Activated T-cell treated with anti-CD3 and anti-CD28 coated beads, Interleukin-2, amount 50 U/mL, for 72 hours (primary cell): ENCODE measurements around the gene FXYD5. TPM values are rescaled to one million over a fixed set of nuclear protein-coding genes. Genes with fewer than 3 reads are reported as not detected.

Experiments
- ATAC-seq, 2 donors: fragments of 150-1000 bp; cut with Tn5 transposase; replicated peaks in 1 of 2; 2 replicates each; pipeline ENCODE4 v1.10.0; 2021; ENCODE audit warnings: moderate library complexity in 2 of 2, mild to moderate bottlenecking in 1 of 2
- DNase-seq, 2 donors: peaks; one replicate each; pipeline ENCODE4 v3.0.0; 2021 to 2022; ENCODE audit warnings: mixed read lengths in 1 of 2
- H3K27ac Mint-ChIP-seq: one replicate; pipeline ENCODE4 v1.8.0; 2022; ENCODE audit warnings: mild to moderate bottlenecking, moderate library complexity, mixed read lengths
- H3K27me3 Mint-ChIP-seq: one replicate; pipeline ENCODE4 v1.8.0; 2022; ENCODE audit warnings: low read depth, mixed read lengths
- H3K36me3 Mint-ChIP-seq, 2 donors: one replicate each; pipeline ENCODE4 v1.8.0; 2022; ENCODE audit warnings: mixed read lengths in 2 of 2, mild to moderate bottlenecking in 1 of 2; ENCODE audit not compliant: insufficient read depth in 2 of 2
- H3K4me1 Mint-ChIP-seq: one replicate; pipeline ENCODE4 v1.8.0; 2022; ENCODE audit warnings: low read depth, mixed read lengths
- H3K4me3 Mint-ChIP-seq, 2 donors: one replicate each; pipeline ENCODE4 v1.8.0; 2022; ENCODE audit warnings: mild to moderate bottlenecking in 2 of 2, mixed read lengths in 2 of 2, moderate library complexity in 2 of 2
- H3K9me3 Mint-ChIP-seq, 2 donors: one replicate each; pipeline ENCODE4 v1.8.0; 2022; ENCODE audit warnings: mixed read lengths in 2 of 2
- total RNA-seq, 2 donors: library from RNA; stranded (reverse); gene quantifications; one replicate each; pipeline ENCODE4 v1.2.3, GENCODE V29; 2022

Gene FXYD5
- total RNA-seq, 2 donors from 2014 or later = 331 to 342 TPM

DNA sequence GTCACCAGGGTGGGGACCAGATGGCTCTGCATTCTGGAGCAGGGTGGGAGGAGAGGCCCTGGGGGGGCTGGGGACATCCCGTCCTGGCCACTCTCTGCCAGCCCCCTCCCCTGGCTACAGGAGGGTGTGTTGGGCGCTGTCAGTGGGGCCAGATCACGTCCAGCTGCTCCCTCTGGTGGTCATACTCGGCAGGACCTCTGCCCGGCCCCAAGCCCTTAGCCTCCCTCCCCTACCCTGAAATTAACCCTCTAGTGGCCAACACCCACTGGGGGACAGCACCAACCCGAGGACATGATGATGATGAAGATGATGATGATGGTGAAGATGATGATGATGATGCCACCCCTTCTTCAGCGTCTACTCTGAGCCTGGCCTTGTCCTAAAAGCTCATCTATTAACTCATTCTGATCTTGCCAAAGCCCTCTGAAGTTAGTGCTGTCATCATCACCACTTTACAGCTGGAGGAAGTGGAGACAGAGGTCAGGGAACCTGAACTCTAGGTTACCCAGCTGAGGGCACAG lies 19.1 kb upstream of the FXYD5 start:
- Mint-ChIP-seq H3K36me3 (no peaks in the 10 kb centered on the region), H3K27ac (no peak overlapping the region), H3K4me1 (no peaks in the 10 kb centered on the region), H3K27me3 (no peaks in the 10 kb centered on the region), H3K9me3 (peaks cover 9% of the 10 kb centered on the region in 2 donors), H3K4me3 (no peak overlapping the region)
- peak; percentile 80 for DNase-seq
- peak; percentile 87 to 89 for ATAC-seq

DNA sequence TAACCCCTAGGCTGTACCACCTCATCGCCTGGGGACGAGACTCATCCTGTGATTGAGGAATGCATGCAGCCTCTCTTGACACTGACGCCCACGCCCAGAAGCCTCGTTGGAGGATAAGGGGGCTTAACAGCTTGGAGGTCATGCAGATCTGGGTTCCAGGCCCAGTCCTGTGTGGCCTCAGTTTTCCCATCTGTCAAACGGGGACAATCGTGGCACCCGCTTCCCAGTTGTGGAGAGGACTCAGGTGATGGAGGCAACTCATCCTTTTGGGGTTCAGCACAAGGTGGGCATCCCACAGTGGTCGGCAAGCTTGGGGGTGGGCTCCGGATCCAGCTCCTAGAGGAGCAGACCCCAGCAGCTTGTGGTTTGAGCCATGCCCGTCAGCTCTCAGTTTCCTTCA lies 18.3 kb upstream of the FXYD5 start:
- ATAC-seq (no peak), DNase-seq (no peak)
- no peaks in the 10 kb centered on the region for H3K27me3 Mint-ChIP-seq
- no peaks in the 10 kb centered on the region for H3K36me3 Mint-ChIP-seq
- H3K9me3 Mint-ChIP-seq = peaks cover 9% of the 10 kb centered on the region in 2 donors
- H3K4me3 Mint-ChIP-seq = no peak overlapping the region
- H3K4me1 Mint-ChIP-seq = peaks cover 6% of the 10 kb centered on the region
- H3K27ac Mint-ChIP-seq = no peak overlapping the region

DNA sequence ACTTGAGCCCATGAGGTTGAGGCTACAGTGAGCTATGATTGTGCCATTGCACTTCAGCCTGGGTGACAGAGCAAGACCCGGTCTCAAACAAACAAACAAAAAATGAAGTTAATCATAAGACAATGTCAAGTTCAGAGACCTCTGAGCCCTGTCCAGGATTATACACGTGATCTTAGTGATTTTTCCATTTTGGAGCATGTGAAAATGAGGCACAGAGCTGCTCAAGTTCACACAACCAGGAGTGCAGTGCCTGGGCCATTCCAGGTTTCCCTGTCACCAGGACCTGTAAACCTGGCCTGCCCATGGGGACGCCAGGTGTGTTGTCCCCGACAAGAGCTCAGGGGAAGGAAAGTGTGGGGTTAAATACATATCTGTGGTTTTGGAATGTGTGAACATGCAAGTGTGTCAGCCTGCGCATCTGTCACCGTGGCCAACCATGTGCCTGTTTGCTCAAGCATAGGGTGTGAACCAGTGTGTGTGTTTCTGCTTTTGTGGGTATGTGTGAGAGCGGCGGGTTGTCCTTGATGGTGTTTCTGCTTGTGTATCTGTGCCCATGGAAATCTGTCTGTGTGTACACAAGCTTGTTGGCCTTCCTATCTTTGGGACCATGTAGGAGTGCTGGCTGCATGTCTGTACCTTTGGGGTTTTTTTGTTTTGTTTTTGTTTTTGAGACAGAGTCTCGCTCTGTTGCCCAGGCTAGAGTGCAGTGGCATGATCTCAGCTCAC lies 17.4 kb upstream of the FXYD5 start:
- Mint-ChIP-seq H3K27me3 (peaks cover 8% of the 10 kb centered on the region), H3K27ac (no peak overlapping the region), H3K36me3 (no peaks in the 10 kb centered on the region), H3K4me3 (no peak overlapping the region), H3K9me3 (peaks cover 9% of the 10 kb centered on the region in 2 donors), H3K4me1 (peaks cover 15% of the 10 kb centered on the region)
- DNase-seq = no peak
- ATAC-seq = no peak

DNA sequence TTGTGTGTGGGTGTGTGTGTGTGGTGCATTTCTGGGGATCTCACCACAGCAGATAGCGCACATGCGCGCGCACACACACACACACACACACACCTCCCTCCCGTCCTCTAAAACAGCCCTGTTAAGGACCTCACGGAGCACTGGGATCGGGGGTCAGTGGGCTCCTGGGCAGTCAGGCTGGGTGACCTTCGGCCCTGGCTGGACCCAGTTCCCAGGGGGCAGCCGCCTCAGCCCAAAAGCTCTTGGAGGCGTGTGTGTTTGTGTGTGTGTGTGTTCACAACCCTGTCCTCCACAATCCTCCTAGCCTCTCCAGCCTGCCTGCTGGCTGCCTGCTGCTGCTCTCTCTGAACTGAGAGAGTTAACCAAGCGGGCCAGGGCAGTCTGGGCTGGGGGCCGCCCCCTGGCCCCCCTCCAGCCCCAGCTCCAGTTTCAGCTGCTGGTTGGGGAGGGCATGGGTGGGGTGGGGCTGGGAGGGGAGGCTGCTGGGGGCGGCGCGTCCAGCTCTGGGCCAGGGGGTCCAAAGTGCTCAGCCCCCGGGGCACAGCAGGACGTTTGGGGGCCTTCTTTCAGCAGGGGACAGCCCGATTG lies 16.1 kb upstream of the FXYD5 start, which contains the start of gene FXYD1:
TSS of gene FXYD1 (plus strand) at position 520 of the 588 bp plus-strand sequence. CDS start 1,256 bp downstream, outside the sequence.
- Mint-ChIP-seq H3K4me3 (no peak within 1 kb of the TSS), H3K36me3 (no peaks in the 10 kb centered on the region), H3K27me3 (peaks cover 11% of the 10 kb centered on the region), H3K4me1 (peaks cover 17% of the 10 kb centered on the region), H3K27ac (no peak within 1 kb of the TSS), H3K9me3 (no peaks in the 10 kb centered on the region)
- ATAC-seq (no peak), DNase-seq (no peak)

DNA sequence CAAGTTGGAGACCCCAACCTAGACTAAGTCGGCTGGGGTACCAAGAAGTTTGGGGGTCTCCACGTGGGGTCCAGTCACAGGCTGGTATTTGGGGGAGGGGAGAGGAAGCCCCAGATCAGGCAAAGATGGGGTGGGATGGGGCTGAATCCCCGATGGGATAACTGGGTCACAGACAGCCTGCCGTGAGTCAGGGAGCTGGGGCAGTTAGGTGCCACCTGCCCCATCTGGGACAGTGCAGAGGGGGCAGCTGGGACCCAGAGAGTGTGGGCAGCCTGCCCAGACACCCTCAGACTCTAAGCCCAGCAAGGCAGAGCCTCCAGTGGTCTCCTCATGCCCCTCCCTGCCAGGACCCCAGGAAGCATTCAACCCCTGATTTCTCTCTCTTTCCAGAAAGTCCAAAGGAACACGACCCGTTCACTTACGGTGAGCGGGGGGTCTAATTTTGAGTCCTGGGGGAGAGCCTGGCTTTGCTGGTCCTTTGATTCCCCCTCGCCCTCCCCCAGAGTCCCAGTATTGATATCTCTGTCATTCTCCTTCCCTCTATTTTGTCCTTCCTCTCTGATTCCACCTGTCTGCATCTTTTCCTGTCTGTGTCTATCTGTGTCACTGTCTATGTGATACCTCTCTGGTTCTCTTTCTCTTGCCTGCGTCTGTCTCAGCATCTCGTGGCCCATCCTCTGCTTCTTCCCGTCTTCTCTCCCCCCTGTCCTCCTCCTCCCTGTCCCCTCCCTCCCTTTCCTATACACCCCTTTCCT lies 14.2 kb upstream of the FXYD5 start:
- H3K4me3 Mint-ChIP-seq = peak overlapping the region; percentile 49 to 79
- no peaks in the 10 kb centered on the region for H3K36me3 Mint-ChIP-seq

DNA sequence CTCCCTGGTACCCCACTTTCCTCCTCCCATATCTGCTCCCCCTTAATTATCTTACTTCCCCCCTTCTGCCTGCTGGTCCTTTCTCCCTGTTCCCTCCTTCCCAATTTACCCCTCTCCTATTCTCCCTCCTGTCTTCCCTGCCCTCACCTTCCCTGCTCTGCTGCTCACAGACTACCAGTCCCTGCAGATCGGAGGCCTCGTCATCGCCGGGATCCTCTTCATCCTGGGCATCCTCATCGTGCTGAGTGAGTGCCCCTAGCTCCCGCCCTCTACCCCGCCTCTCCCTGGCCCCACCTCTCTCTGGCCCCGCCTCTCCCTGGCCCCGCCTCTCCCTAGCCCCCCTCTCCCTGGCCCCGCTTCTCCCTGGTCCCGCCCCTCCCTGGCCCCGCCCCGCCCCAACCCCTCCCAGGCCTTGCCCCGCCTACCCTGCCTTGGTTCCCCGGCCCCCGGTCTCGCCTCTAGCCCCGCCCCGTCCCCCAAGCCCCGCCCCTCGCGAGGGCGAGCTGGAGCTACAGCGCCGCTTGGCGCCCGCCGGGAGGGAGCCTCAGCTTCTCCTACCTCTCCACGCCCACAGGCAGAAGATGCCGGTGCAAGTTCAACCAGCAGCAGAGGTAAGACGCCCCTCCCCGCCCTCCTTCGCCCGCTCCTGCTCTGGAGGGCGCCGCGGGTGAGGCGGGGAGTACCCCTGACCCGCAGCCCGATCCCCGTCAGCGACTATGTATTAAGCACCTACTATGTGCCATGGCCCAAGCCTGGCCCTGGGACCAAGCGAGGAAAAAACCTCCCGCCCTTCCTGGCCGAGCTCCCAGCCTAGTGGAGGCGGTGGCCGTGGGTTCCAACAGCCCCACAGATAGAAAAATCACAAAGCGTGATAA lies 13.3 kb upstream of the FXYD5 start:
- peaks cover 27% of the 10 kb centered on the region for H3K4me1 Mint-ChIP-seq
- peak; percentile 96 to 97 for DNase-seq
- H3K36me3 Mint-ChIP-seq = no peaks in the 10 kb centered on the region
- no peaks in the 10 kb centered on the region for H3K9me3 Mint-ChIP-seq
- peak; percentile 86 to 89 for ATAC-seq
- H3K4me3 Mint-ChIP-seq = peak overlapping the region; percentile 87 to 90
- no peak overlapping the region for H3K27ac Mint-ChIP-seq
- peaks cover 18% of the 10 kb centered on the region for H3K27me3 Mint-ChIP-seq

More for the DNA sequence above, 14.2 kb upstream of the FXYD5 start:
- Mint-ChIP-seq H3K27ac (no peak overlapping the region), H3K4me1 (peaks cover 27% of the 10 kb centered on the region), H3K9me3 (no peaks in the 10 kb centered on the region), H3K27me3 (peaks cover 18% of the 10 kb centered on the region)
- no peak for ATAC-seq
- DNase-seq = no peak

DNA sequence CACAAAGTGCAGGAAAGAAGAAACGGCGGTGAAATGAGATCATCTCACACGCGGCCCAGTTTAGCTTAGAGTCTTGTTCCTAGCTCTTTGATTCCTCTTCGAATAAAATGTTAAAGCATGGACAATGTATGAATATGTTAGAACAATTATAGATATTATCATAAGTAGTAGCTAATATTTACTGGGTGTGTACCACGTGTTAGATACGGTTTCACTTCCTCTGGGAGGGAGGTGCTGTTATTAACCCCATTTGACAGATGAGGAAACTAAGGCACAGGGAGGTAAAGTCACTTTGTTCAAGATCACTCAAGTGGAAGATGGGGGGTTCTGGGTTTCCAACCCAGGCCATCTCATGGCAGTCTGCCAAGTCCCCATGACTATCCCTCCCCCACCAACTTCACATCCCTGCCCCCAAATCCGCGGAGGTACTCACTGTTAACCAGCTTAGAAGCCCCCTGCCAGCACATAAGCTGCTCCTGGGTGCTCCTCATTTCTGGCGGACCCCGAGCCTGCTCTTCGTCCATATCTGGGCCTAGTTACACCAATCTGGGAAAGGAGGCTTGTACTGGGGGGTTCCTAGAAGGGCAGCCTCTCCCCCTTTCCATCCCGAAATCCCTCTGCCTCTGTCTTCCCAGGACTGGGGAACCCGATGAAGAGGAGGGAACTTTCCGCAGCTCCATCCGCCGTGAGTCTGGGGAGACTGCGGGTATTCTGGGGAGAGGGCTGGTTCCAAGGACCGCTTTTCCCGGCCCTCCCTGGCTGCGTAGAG lies 12.5 kb upstream of the FXYD5 start:
- peak in 1 of 2 donors; percentile 1 for ATAC-seq
- Mint-ChIP-seq H3K4me1 (peaks cover 27% of the 10 kb centered on the region), H3K4me3 (peak overlapping the region; percentile 87 to 90), H3K9me3 (no peaks in the 10 kb centered on the region), H3K27ac (peak overlapping the region; percentile 30), H3K27me3 (peaks cover 18% of the 10 kb centered on the region), H3K36me3 (no peaks in the 10 kb centered on the region)
- peak in 1 of 2 donors; percentile 15 for DNase-seq

DNA sequence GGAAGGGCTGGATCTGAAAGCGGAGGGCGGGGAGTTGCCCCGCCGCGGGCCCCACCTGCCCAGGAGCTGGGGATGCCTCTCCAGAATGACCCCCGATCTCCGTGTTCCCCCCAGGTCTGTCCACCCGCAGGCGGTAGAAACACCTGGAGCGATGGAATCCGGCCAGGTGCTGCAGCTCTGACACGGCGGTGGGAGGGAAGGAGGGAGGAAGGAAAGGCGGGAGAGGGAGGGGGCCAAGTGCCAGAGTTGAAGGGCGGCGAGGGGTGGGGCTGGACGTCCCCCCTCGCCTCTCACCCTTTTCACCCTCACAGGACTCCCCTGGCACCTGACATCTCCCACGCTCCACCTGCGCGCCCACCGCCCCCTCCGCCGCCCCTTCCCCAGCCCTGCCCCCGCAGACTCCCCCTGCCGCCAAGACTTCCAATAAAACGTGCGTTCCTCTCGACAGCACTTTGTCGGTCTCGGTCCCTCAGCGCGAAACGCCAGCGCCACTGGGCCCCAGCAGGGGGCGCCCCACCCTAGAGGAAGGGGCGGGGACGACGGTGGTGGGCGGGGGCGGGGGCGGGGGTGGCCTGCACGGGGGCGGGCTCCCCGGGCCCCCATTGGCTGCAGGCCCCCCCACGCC lies 11.8 kb upstream of the FXYD5 start:
- Mint-ChIP-seq H3K36me3 (no peaks in the 10 kb centered on the region), H3K4me1 (peaks cover 27% of the 10 kb centered on the region), H3K27me3 (peaks cover 18% of the 10 kb centered on the region), H3K9me3 (no peaks in the 10 kb centered on the region), H3K27ac (no peak overlapping the region), H3K4me3 (peak overlapping the region; percentile 87 to 90)
- ATAC-seq (peak in 1 of 2 donors; percentile 14), DNase-seq (peak; percentile 70 to 83)

DNA sequence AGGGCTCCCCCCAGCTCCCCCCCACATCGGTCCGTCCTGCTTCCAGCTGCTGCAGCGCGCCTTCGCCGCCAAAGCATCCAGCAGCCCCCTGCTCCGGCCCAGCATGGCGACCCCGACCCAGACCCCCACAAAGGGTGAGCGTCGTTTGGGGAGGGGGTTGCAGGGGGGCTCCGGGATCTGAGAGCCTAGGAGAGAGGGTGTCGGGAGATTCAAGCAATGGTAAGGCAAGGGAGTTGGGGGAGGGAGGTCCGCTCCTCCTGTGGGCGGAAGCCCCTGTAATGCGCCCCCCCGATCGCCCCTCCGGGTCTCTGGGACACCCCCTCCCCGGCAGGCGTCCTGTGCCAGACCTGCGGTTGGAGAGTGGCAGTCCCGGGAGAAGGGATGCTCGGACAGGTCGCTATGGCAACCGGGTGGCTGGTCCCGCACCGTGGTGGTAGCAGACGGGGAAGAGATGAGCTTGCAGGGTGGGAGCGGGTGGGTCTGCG lies 11.3 kb upstream of the FXYD5 start, which contains the start of gene FXYD7:
TSS of gene FXYD7 (plus strand) at position 25 of the 485 bp plus-strand sequence. CDS start at position 104, 79 bp downstream.
- Mint-ChIP-seq H3K36me3 (no peaks in the 10 kb centered on the region), H3K4me1 (peaks cover 27% of the 10 kb centered on the region), H3K9me3 (no peaks in the 10 kb centered on the region), H3K4me3 (peak within 1 kb of the TSS; percentile 87 to 90), H3K27me3 (peaks cover 18% of the 10 kb centered on the region), H3K27ac (no peak within 1 kb of the TSS)
- DNase-seq (no peak), ATAC-seq (peak in 1 of 2 donors; percentile 2)

DNA sequence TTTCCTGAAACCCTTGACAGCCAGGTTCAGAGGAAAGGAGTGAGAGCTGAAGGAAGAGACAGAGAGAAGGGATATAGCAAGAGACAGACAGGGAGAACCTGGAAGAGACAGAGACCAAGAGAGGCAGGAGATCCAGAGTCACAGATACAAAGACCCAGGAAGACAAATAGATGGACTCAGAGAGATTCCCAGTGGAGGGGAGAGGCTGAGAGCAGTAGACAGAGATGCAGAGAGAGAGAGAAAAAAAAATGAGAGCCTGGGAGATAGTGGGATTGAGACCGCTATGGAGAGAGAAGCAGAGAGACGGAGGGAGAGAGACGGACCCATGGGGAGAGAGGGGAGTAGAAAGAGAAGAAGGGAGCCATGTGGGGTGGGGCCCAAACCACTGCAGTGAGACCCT lies 10.7 kb upstream of the FXYD5 start:
- DNase-seq (no peak), ATAC-seq (no peak)
- H3K4me1 Mint-ChIP-seq = peaks cover 27% of the 10 kb centered on the region
- H3K4me3 Mint-ChIP-seq = peak overlapping the region in 1 of 2 donors; percentile 57
- no peaks in the 10 kb centered on the region for H3K9me3 Mint-ChIP-seq
- H3K27ac Mint-ChIP-seq = no peak overlapping the region
- H3K36me3 Mint-ChIP-seq = no peaks in the 10 kb centered on the region
- H3K27me3 Mint-ChIP-seq = peaks cover 18% of the 10 kb centered on the region

DNA sequence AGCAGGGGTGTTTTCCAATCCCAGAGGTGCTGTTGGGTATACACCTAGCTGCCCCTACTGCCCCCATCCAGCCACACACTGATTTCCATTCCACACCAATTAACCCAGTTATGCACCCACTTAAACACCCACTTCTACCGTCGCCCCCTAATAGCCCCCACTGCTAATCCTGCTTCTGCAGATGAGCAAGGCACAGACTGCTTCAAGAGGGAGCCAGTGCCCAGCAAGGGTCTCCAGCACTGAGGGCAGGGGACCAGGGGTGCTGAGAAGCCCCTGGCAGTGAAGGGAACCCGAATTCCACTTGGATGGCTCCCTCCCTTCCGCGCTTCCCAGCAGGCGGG lies 10.3 kb upstream of the FXYD5 start:
- no peak for DNase-seq
- H3K4me3 Mint-ChIP-seq = no peak overlapping the region
- H3K4me1 Mint-ChIP-seq = peaks cover 27% of the 10 kb centered on the region
- no peaks in the 10 kb centered on the region for H3K9me3 Mint-ChIP-seq
- ATAC-seq = no peak
- no peak overlapping the region for H3K27ac Mint-ChIP-seq
- H3K27me3 Mint-ChIP-seq = peaks cover 18% of the 10 kb centered on the region
- H3K36me3 Mint-ChIP-seq = no peaks in the 10 kb centered on the region
